ENCODE data around the gene TMX4.

TMX4 gene

GRCh38 chr20:8005575-8006366 is 13.8 kb downstream of the TMX4 start:
- in situ Hi-C loops (cut with HindIII; ENCODE audit: low sequenced_read_pairs) = no loop called here
- no peak overlapping the region for H3K4me3 ChIP-seq (ENCODE audit: low read depth, low read length)
- no peak for DNase-seq (ENCODE audit: low read depth, low spot score)
- TF ChIP-seq, protein P1, sequence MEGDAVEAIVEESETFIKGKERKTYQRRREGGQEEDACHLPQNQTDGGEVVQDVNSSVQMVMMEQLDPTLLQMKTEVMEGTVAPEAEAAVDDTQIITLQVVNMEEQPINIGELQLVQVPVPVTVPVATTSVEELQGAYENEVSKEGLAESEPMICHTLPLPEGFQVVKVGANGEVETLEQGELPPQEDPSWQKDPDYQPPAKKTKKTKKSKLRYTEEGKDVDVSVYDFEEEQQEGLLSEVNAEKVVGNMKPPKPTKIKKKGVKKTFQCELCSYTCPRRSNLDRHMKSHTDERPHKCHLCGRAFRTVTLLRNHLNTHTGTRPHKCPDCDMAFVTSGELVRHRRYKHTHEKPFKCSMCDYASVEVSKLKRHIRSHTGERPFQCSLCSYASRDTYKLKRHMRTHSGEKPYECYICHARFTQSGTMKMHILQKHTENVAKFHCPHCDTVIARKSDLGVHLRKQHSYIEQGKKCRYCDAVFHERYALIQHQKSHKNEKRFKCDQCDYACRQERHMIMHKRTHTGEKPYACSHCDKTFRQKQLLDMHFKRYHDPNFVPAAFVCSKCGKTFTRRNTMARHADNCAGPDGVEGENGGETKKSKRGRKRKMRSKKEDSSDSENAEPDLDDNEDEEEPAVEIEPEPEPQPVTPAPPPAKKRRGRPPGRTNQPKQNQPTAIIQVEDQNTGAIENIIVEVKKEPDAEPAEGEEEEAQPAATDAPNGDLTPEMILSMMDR (IDR thresholded peaks at IDR 0.05; ENCODE audit: low read depth, low read length) = no peak

DNA sequence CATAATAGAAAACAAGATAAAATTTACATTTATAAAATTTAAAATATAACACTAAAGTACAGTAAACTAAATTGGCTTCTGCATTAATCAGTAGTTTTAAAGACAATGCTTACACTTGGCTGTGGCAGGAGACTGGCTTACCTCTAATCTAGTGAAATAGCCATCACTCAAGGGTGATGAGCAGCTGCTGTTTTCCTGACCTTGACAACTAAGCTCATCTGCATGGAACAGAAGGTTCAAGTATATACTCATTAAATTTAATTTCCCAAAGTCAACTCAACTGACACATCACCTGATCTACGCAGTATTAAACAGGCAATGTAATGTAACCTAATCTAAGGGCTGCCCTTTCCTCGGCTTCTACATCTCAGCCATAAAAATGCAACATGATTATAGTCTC is 14.5 kb downstream of the TMX4 start:
- DNase-seq (ENCODE audit: low read depth, low spot score) = no peak
- H3K4me3 ChIP-seq (ENCODE audit: low read depth, low read length) = no peak overlapping the region
- in situ Hi-C loops (cut with HindIII; ENCODE audit: low sequenced_read_pairs) = no loop called here
- TF ChIP-seq, protein P1 (IDR thresholded peaks at IDR 0.05; ENCODE audit: low read depth, low read length) = no peak

GRCh38 chr20:8002056-8002455 is 17.5 kb downstream of the TMX4 start:
- no peak for DNase-seq (ENCODE audit: low read depth, low spot score)
- in situ Hi-C loops (cut with HindIII; ENCODE audit: low sequenced_read_pairs) = no loop called here
- no peak overlapping the region for H3K4me3 ChIP-seq (ENCODE audit: low read depth, low read length)
- TF ChIP-seq, protein P1 (IDR thresholded peaks at IDR 0.05; ENCODE audit: low read depth, low read length) = no peak

DNA sequence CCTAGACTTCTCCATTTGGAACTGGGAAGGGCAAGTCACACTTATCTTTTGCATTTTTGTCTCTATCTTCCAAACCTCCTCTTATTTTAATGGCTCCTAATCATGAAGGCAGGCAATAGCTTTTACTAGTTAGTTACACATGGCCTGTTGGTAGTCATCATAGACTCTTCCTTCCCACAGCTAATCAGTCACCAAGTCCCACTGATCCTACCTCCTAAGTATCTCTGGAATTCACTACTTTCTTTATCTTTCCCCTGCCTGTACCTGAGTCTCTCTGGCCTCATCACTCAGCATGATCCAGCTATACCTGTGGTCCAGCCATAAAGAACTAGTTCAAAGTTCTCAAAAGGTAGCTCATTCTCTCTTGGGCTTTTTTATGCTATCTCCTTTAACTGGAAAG is 18.8 kb downstream of the TMX4 start:
- no peak overlapping the region for H3K4me3 ChIP-seq (ENCODE audit: low read depth, low read length)
- DNase-seq (ENCODE audit: low read depth, low spot score) = no peak
- TF ChIP-seq, protein P1 (IDR thresholded peaks at IDR 0.05; ENCODE audit: low read depth, low read length) = no peak
- in situ Hi-C loops (cut with HindIII; ENCODE audit: low sequenced_read_pairs) = no loop called here

DNA sequence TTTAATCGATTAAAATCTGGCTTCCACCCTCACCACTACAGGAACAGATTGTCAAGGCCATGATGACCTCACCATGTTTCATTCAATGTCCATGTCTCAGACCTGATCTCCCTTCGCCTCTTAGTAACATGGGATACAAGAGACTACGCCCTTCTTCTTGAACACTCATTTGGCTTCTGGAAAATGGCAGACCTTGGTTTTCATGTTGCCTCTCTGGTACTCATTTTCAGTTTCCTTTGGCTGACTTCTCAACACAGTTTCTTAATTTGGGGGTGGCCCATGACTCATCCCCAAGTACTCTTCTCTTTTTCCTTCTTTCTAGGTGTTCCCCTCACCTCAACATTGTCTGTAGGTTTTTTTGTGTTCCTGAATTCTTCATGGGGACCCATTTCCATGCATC is 22.7 kb downstream of the TMX4 start:
- in situ Hi-C loops (cut with HindIII; ENCODE audit: low sequenced_read_pairs) = no loop called here
- no peak for DNase-seq (ENCODE audit: low read depth, low spot score)

GRCh38 chr20:7994809-7995208 is 24.8 kb downstream of the TMX4 start:
- TF ChIP-seq, protein P1 (IDR thresholded peaks at IDR 0.05; ENCODE audit: low read depth, low read length) = no peak
- DNase-seq (ENCODE audit: low read depth, low spot score) = no peak
- in situ Hi-C loops (cut with HindIII; ENCODE audit: low sequenced_read_pairs) = no loop called here
- no peak overlapping the region for H3K4me3 ChIP-seq (ENCODE audit: low read depth, low read length)

More for the DNA sequence above, 22.7 kb downstream of the TMX4 start:
- H3K4me3 ChIP-seq (ENCODE audit: low read depth, low read length) = no peak overlapping the region
- TF ChIP-seq, protein P1 (IDR thresholded peaks at IDR 0.05; ENCODE audit: low read depth, low read length) = no peak

All from astrocyte of the spinal cord (primary cell).